ENCODE data around the gene ABCA12.

- TF ChIP-seq GATAD2B (conservative IDR thresholded peaks at IDR 0.05; ENCODE audit: low read depth) (no peak), MTA3 (IDR thresholded peaks at IDR 0.05; ENCODE audit: borderline replicate concordance, low read length) (no peak), POLR2AphosphoS5 (IDR thresholded peaks at IDR 0.05; ENCODE audit: low read length) (no peak), PKNOX1 (IDR thresholded peaks at IDR 0.05) (no peak), POU2F2 (IDR thresholded peaks at IDR 0.05; ENCODE audit: borderline replicate concordance, low read depth, low read length) (no peak), RELB (IDR thresholded peaks at IDR 0.05; ENCODE audit: low read depth) (no peak), GABPA (IDR thresholded peaks at IDR 0.05; ENCODE audit: low read depth) (no peak), HDAC2 (IDR thresholded peaks at IDR 0.05) (no peak), NFXL1 (IDR thresholded peaks at IDR 0.05; ENCODE audit: borderline replicate concordance) (no peak), ZNF384 (IDR thresholded peaks at IDR 0.05; ENCODE audit: borderline replicate concordance, low read depth, low read length) (no peak), RFX5 (IDR thresholded peaks at IDR 0.05; ENCODE audit: low read depth, low read length) (no peak)
These were observed 78.7 kb downstream of the ABCA12 start for GRCh38 chr2:215059724-215060123.
